Measurements from ENCODE around the gene CACNG4.

DNA sequence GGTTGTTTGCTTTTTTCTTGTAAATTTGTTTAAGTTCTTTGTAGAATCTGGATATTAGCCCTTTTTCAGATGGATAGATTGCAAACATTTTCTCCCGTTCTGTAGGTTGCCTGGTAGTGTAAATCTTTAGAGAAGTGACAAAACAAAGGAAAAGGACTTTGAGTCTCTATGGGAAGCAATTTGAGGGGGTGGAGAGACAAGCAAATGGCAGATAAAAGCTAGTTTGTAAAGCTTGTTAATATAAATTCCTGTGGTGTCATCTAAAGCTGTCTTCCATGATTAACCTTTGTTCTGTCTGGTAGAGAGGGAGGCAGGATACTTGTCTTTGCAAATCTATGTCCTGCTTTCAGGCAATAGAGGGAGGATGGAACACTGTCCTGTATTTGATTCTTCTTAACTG lies 40.6 kb upstream of the CACNG4 start:
- TF ChIP-seq, protein P1, sequence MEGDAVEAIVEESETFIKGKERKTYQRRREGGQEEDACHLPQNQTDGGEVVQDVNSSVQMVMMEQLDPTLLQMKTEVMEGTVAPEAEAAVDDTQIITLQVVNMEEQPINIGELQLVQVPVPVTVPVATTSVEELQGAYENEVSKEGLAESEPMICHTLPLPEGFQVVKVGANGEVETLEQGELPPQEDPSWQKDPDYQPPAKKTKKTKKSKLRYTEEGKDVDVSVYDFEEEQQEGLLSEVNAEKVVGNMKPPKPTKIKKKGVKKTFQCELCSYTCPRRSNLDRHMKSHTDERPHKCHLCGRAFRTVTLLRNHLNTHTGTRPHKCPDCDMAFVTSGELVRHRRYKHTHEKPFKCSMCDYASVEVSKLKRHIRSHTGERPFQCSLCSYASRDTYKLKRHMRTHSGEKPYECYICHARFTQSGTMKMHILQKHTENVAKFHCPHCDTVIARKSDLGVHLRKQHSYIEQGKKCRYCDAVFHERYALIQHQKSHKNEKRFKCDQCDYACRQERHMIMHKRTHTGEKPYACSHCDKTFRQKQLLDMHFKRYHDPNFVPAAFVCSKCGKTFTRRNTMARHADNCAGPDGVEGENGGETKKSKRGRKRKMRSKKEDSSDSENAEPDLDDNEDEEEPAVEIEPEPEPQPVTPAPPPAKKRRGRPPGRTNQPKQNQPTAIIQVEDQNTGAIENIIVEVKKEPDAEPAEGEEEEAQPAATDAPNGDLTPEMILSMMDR (conservative IDR thresholded peaks at IDR 0.05; ENCODE audit: low read length) = no peak
- no peak for TF ChIP-seq EZH2phosphoT487 (IDR thresholded peaks at IDR 0.05; ENCODE audit: borderline replicate concordance)
